Liver (tissue), 9 donors: ENCODE data around the gene TPRN. TPM values are rescaled to one million over a fixed set of nuclear protein-coding genes. Genes with fewer than 3 reads are reported as not detected.

ENCODE experiments used
- DNase-seq: peaks from one replicate; pipeline ENCODE4 v3.0.0-alpha.2; 2017; ENCODE audit warnings: low spot score
- H3K27ac ChIP-seq, 2 donors: one replicate each; pipeline ENCODE4 v1.7.0; 2013; ENCODE audit warnings: inconsistent platforms in 2 of 2, low read length in 2 of 2, control low read depth in 1 of 2, low read depth in 1 of 2, mild to moderate bottlenecking in 1 of 2
- H3K27me3 ChIP-seq, 4 donors: one replicate each; pipeline versions ENCODE4 v1.6.1 to v1.7.0; 2013; ENCODE audit warnings: low read length in 3 of 4, inconsistent platforms in 1 of 4, mild to moderate bottlenecking in 1 of 4, moderate library complexity in 1 of 4; ENCODE audit not compliant: control insufficient read depth in 4 of 4, insufficient read depth in 4 of 4
- H3K36me3 ChIP-seq, 4 donors: one replicate each; pipeline versions ENCODE4 v1.6.1 to v1.7.0; 2013; ENCODE audit warnings: low read length in 3 of 4, mild to moderate bottlenecking in 3 of 4, low read depth in 1 of 4, moderate library complexity in 1 of 4; ENCODE audit not compliant: control insufficient read depth in 4 of 4, insufficient read depth in 3 of 4
- H3K4me1 ChIP-seq, 4 donors: one replicate each; pipeline versions ENCODE4 v1.6.1 to v1.7.0; 2013; ENCODE audit warnings: low read length in 3 of 4, mild to moderate bottlenecking in 3 of 4, moderate library complexity in 1 of 4; ENCODE audit not compliant: control insufficient read depth in 4 of 4, insufficient read depth in 4 of 4
- H3K4me3 ChIP-seq, 3 donors: one replicate each; pipeline versions ENCODE4 v1.6.1 to v1.7.0; 2013; ENCODE audit warnings: low read length in 3 of 3, control low read depth in 1 of 3, low read depth in 1 of 3, mild to moderate bottlenecking in 1 of 3
- H3K9ac ChIP-seq, 2 donors: one replicate each; pipeline ENCODE4 v1.7.0; 2013; ENCODE audit warnings: low read length in 2 of 2, mild to moderate bottlenecking in 2 of 2, moderate library complexity in 2 of 2, control low read depth in 1 of 2, low read depth in 1 of 2
- H3K9me3 ChIP-seq, 4 donors: one replicate each; pipeline versions ENCODE4 v1.6.1 to v1.7.0; 2013; ENCODE audit warnings: low read length in 3 of 4; ENCODE audit not compliant: control insufficient read depth in 4 of 4
- EGR1 ChIP-seq, 2 donors: IDR thresholded peaks; 2 replicates each; pipeline ENCODE4 v1.6.1; 2016 to 2018; ENCODE audit warnings: antibody characterized with exemption in 2 of 2, low read depth in 2 of 2
- FOXA1 ChIP-seq: IDR thresholded peaks from 2 replicates; pipeline ENCODE4 v1.6.1; 2016; ENCODE audit warnings: antibody characterized with exemption
- GABPA ChIP-seq, 2 donors: IDR thresholded peaks in 1 of 2; conservative IDR thresholded peaks in 1 of 2; 2 replicates each; pipeline ENCODE4 v1.6.1; 2016; ENCODE audit warnings: antibody characterized with exemption in 2 of 2, mild to moderate bottlenecking in 1 of 2, moderate library complexity in 1 of 2
- HNF4A ChIP-seq, 2 donors: conservative IDR thresholded peaks; 2 replicates each; pipeline ENCODE4 v1.6.1; 2016; ENCODE audit warnings: antibody characterized with exemption in 2 of 2, mild to moderate bottlenecking in 2 of 2
- HNF4G ChIP-seq: IDR thresholded peaks from 2 replicates; pipeline ENCODE4 v1.6.1; 2016; ENCODE audit warnings: antibody characterized with exemption
- JUND ChIP-seq, 2 donors: IDR thresholded peaks; 2 replicates each; pipeline ENCODE4 v1.6.1; 2016; ENCODE audit warnings: antibody characterized with exemption in 2 of 2
- RXRA ChIP-seq, 2 donors: IDR thresholded peaks; 2 replicates each; pipeline ENCODE4 v1.6.1; 2017 to 2018; ENCODE audit warnings: antibody characterized with exemption in 2 of 2, mild to moderate bottlenecking in 1 of 2
- TAF1 ChIP-seq: conservative IDR thresholded peaks from 2 replicates; pipeline ENCODE4 v1.6.1; 2016; ENCODE audit warnings: antibody characterized with exemption, mild to moderate bottlenecking
- WGBS: extraction: QIAGEN DNeasy Blood & Tissue Kit; methylation state at CpG from one replicate; pipeline ENCODE4 v1.1.7; 2013; 5-methylcytosine and 5-hydroxymethylcytosine counted together
- polyA plus RNA-seq, 2 donors: library from polyadenylated mRNA; stranded (reverse) in 1 of 2; unstranded in 1 of 2; fragments of 200-250 nt in 1 of 2; fragments of >200 nt in 1 of 2; fragmentation: Nextera tagmentation in 1 of 2; extraction: Ambion mirVana in 1 of 2; gene quantifications; one replicate each; pipeline versions ENCODE4 v1.2.1 to v1.2.3, GENCODE V29; 2013 to 2015
- total RNA-seq, 2 donors: library from RNA; depleted of rRNA; stranded (reverse); fragments of >200 nt; gene quantifications; one replicate each; pipeline ENCODE4 v1.2.3, GENCODE V29; 2014
- TF ChIP-seq, protein P1 (sequence below): IDR thresholded peaks from 2 replicates; pipeline ENCODE4 v1.6.1; 2016; ENCODE audit warnings: antibody characterized with exemption, mild to moderate bottlenecking
- TF ChIP-seq, protein P2 (sequence below): IDR thresholded peaks from 2 replicates; pipeline ENCODE4 v1.6.1; 2016; ENCODE audit warnings: antibody characterized with exemption
- donor health status: healthy.
- donor health status: healthy.
- donor health status: healthy.
- donor health status: healthy.
- donor health status: healthy.

Gene TPRN
- total and polyA plus RNA-seq, 4 donors: 5.4 to 20.1 (median 11.1) TPM

DNA sequence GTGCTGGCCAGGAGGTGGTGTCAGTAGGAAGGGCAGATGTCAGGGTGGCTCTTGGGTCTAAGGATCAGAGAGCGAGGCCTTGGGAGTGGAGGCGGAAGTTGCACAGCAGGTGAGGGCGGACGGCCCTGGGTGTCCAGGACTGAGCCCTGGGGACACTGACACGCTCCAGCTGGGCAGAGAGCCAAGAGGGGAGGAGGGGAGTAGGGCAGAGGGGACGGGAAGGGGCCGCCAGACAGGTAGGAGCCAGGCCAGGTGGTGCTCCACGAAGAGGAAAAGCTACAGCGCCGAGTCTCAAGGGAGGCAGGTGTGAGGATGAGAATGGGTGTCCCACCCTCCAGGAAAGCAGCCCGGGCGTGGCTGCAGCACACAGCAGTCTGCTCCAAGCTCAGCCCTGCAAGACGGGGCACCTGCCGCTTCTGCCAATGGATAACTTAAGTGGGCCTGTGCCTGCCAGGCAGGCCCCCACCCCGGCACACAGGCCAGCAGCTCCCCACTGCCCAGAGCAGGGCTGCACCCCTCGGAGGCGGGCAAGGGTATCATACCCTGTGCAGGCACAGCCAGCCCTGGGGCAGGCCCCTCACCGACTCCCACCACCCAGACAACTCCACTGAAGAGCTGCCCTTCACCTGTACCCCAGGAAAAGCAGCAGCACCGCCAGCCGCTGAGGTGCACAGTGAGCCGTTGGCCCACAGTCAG is 4.9 kb downstream of the TPRN start:
- Histone ChIP-seq H3K4me3 (peak overlapping the region in 2 of 3 donors; percentile 11 to 28), H3K36me3 (peaks cover 0 to 12% (median 3%) of the 10 kb centered on the region in 4 donors), H3K9ac (no peak overlapping the region), H3K4me1 (peaks cover 21 to 67% (median 50%) of the 10 kb centered on the region in 4 donors), H3K27me3 (no peaks in the 10 kb centered on the region), H3K27ac (peak overlapping the region in 1 of 2 donors; percentile 41), H3K9me3 (no peaks in the 10 kb centered on the region)
- TF ChIP-seq HNF4G: no peak
- TF ChIP-seq HNF4A (conservative IDR thresholded peaks at IDR 0.05): peak in 1 of 2 donors; percentile 59
- TF ChIP-seq RXRA (IDR thresholded peaks at IDR 0.05): peak in 1 of 2 donors; percentile 53
- TF ChIP-seq GABPA (IDR thresholded peaks at IDR 0.05 in 1 of 2, conservative IDR thresholded peaks at IDR 0.05 in 1 of 2): peak in 1 of 2 donors; percentile 21
- peak; percentile 56 for DNase-seq
- WGBS: 56% methylated on average over 21 of the region's 21 CpGs

DNA sequence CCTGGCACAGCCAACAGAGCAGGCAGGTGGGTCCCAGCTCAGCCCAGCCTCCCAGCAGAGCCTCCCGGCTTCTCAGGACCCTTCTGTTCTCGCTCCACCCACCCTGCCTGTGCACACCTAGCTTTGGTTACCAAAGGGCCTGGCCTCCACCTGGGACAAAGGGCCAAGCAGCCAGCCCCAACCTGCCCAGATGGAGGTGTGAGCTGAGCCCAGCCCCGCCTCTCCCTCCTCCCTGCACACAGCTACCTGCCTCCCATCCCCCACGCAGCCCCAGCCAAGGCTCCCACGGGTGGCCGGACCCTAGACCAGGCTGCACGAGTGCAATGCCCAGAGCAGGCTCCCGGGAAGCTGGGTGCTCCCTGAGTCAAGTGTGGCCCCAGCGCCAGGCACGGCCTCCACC is 5.6 kb downstream of the TPRN start:
- H3K9me3 ChIP-seq: no peaks in the 10 kb centered on the region
- H3K27me3 ChIP-seq: no peaks in the 10 kb centered on the region
- peak overlapping the region in 1 of 2 donors; percentile 10 for H3K9ac ChIP-seq
- peak overlapping the region in 1 of 3 donors; percentile 11 for H3K4me3 ChIP-seq
- peak overlapping the region in 1 of 2 donors; percentile 41 for H3K27ac ChIP-seq
- TF ChIP-seq, protein P1, sequence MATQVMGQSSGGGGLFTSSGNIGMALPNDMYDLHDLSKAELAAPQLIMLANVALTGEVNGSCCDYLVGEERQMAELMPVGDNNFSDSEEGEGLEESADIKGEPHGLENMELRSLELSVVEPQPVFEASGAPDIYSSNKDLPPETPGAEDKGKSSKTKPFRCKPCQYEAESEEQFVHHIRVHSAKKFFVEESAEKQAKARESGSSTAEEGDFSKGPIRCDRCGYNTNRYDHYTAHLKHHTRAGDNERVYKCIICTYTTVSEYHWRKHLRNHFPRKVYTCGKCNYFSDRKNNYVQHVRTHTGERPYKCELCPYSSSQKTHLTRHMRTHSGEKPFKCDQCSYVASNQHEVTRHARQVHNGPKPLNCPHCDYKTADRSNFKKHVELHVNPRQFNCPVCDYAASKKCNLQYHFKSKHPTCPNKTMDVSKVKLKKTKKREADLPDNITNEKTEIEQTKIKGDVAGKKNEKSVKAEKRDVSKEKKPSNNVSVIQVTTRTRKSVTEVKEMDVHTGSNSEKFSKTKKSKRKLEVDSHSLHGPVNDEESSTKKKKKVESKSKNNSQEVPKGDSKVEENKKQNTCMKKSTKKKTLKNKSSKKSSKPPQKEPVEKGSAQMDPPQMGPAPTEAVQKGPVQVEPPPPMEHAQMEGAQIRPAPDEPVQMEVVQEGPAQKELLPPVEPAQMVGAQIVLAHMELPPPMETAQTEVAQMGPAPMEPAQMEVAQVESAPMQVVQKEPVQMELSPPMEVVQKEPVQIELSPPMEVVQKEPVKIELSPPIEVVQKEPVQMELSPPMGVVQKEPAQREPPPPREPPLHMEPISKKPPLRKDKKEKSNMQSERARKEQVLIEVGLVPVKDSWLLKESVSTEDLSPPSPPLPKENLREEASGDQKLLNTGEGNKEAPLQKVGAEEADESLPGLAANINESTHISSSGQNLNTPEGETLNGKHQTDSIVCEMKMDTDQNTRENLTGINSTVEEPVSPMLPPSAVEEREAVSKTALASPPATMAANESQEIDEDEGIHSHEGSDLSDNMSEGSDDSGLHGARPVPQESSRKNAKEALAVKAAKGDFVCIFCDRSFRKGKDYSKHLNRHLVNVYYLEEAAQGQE: no peak
- TF ChIP-seq TAF1 (no peak), JUND (IDR thresholded peaks at IDR 0.05) (no peak), FOXA1 (no peak), HNF4G (no peak), HNF4A (conservative IDR thresholded peaks at IDR 0.05) (no peak), RXRA (IDR thresholded peaks at IDR 0.05) (no peak)
- TF ChIP-seq, protein P2, sequence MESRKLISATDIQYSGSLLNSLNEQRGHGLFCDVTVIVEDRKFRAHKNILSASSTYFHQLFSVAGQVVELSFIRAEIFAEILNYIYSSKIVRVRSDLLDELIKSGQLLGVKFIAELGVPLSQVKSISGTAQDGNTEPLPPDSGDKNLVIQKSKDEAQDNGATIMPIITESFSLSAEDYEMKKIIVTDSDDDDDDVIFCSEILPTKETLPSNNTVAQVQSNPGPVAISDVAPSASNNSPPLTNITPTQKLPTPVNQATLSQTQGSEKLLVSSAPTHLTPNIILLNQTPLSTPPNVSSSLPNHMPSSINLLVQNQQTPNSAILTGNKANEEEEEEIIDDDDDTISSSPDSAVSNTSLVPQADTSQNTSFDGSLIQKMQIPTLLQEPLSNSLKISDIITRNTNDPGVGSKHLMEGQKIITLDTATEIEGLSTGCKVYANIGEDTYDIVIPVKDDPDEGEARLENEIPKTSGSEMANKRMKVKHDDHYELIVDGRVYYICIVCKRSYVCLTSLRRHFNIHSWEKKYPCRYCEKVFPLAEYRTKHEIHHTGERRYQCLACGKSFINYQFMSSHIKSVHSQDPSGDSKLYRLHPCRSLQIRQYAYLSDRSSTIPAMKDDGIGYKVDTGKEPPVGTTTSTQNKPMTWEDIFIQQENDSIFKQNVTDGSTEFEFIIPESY: no peak
- peaks cover 24 to 75% (median 57%) of the 10 kb centered on the region in 4 donors for H3K4me1 ChIP-seq
- H3K36me3 ChIP-seq: peaks cover 2 to 16% (median 5%) of the 10 kb centered on the region in 4 donors
- no peak for DNase-seq
- WGBS: 57% methylated on average over 10 of the region's 10 CpGs

DNA sequence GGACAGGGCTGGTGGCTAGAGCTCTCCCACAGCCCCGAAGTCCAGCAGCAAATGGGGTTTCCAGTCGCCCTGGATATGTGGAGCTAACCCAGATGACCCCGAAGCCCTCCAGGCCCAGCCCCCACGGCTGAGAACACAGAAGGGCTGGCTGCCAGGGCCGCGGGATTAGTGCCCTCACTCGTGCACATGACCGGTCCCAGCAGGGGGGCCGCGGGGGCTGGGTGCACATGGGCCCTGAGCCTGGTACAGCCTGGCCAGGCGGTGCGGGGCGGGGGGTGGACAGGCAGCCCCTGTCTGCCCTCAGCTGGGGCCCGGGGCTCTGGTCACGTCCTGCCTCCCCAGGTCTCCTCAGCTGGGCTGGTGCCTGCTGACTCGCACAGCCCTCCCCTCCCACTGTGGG is 6.2 kb downstream of the TPRN start:
- 37% methylated on average over 16 of the region's 16 CpGs for WGBS
- Histone ChIP-seq H3K4me3 (peak overlapping the region in 1 of 3 donors; percentile 11), H3K27ac (peak overlapping the region in 1 of 2 donors; percentile 41), H3K27me3 (no peaks in the 10 kb centered on the region), H3K36me3 (peaks cover 3 to 17% (median 5%) of the 10 kb centered on the region in 4 donors), H3K4me1 (peaks cover 26 to 77% (median 61%) of the 10 kb centered on the region in 4 donors), H3K9ac (no peak overlapping the region), H3K9me3 (no peaks in the 10 kb centered on the region)
- TF ChIP-seq RXRA (IDR thresholded peaks at IDR 0.05) (peak in 1 of 2 donors; percentile 25), EGR1 (IDR thresholded peaks at IDR 0.05; ENCODE audit: low read depth in 2 of 2) (no peak)
- DNase-seq: no peak
